Erythroblast (primary cell): ENCODE results near the gene ZMYND15.
A peak's percentile ranks its signal among the peaks of the same experiment; 100 is the strongest.

Experiments
- GATA1 ChIP-seq: IDR thresholded peaks from 2 replicates; pipeline ENCODE4 v1.6.1; 2011; ENCODE audit warnings: low read depth, mild to moderate bottlenecking, control low read depth, low read length, moderate library complexity
- POLR2A ChIP-seq: IDR thresholded peaks from 2 replicates; pipeline ENCODE4 v1.6.1; 2011; ENCODE audit warnings: mild to moderate bottlenecking, low read length

- TF ChIP-seq POLR2A (peak; percentile 33), GATA1 (no peak)
These were observed 29.6 kb upstream of the ZMYND15 start, which contains the start of gene ARRB2 for GRCh38 chr17:4709794-4710692.
